GM19238 (cell line): Measurements from ENCODE around the gene FILIP1.

Source experiments
- DNase-seq: peaks from one replicate; pipeline ENCODE4 v3.0.0; 2011; ENCODE audit warnings: low spot score; ENCODE audit not compliant: insufficient read length

FILIP1 gene

GRCh38 chr6:75492386-75493153 lies 1.0 kb downstream of the FILIP1 start:
- no peak for DNase-seq

DNA sequence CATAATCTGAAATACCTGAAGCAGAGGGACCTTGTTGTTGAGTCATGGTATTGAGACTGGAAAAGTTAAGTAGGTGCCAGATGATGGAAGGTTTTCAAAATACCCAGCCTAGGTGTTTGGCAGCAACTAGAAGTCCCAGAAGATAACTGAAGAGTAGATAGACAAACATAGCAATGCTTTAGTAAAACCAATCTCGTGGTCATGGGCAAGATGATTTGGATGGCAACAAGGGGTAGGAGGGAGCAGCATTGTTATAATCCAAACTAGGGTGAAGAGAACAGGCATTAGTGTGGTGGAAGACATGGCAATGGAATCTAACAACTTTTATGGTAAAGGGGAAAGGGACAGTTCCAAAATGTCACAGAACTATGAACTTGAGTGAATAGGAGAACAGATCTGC lies 2.3 kb downstream of the FILIP1 start:
- no peak for DNase-seq

DNA sequence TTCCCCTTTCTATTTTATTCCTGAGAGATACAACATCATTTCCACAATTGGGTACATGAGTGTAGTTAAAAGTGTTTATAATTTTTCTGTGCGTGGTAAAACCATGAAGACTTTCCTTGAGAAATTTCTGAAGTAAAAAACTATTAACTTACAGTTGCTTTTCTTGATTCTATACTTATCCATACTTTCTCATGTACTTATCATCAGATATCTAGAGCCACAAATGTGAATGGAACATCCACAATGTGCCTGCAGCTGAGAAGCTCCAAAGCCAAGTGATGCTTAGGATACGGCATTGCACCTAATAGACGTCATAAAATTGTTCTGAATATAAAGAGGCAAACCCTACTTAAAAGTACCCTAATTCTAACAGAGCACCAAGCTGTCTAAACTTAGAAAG lies 2.9 kb downstream of the FILIP1 start:
- DNase-seq, result no peak

- DNase-seq, result no peak
Measured at GRCh38 chr6:75489025-75489424, 4.6 kb downstream of the FILIP1 start.

GRCh38 chr6:75488033-75488432 lies 5.6 kb downstream of the FILIP1 start:
- DNase-seq, result no peak

GRCh38 chr6:75486850-75487518 lies 6.6 kb downstream of the FILIP1 start:
- DNase-seq, result no peak

- no peak for DNase-seq
Measured at GRCh38 chr6:75484535-75484934, 9.1 kb downstream of the FILIP1 start.

DNA sequence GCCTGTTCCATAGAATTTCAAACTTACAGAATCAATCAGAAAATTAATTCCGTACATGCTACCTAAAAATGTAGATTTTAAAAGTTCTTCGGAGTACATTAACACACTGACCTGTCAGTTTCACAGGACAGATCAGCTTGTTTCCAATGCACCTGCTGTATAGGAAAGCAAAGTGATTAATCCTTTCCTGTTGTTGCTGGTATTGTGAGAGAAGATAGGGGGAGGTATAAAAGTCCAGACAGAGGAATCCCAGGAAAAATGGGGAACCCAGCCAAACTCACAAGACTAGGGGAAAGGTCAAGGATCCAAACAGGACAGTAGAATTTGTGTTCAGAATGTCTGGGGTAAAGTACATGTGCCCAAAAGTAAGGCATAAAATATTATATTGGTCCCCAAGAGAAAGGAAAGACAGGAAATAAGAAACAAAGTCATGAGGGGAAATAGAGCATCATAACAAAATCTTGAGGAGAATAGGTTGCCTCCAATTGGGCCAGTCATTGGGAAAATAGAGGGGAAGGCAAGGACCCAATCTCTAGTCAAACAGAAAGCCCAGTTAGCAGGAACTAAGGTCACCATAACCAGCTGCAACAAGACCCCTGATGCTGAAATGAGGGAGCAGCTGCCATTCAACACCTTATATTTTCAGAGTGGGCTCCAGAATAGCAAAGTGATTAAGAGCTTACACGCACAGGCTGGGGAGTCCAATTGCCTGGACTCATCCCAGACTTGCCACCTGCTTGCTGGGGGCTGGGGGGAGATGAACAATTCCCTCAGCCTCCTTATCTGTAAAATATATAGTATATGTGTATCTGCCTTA lies 10.3 kb downstream of the FILIP1 start:
- no peak for DNase-seq

DNA sequence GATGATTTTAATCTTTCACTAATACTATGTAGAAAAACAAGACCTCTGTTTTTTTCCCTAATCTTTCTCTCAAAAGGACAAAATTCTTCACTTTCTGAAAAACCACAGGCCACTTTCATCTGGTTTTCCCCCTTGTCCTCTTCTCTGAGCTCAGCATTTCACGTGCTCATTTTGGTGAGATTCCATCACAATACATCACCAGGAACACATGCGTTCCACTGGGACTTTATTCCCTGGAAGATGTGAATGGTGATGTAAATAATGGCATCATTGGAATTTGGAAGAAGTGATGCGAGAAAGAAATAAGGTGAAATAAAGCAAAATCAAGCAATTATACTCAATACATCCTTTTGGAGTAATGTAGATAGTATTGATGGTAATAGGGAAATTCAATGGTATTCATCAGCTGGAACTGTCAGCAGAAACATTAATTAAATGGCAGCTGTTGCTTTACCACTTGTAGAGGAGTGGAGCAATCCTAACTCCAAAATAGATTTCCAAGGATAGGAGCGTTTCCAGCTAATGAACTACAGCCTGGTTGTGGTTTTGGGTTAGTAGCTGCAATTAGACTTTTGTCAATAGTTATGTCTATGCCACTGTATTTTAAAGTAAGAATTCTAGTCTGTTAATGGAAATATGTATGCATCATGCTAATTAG lies 11.5 kb downstream of the FILIP1 start:
- no peak for DNase-seq

DNA sequence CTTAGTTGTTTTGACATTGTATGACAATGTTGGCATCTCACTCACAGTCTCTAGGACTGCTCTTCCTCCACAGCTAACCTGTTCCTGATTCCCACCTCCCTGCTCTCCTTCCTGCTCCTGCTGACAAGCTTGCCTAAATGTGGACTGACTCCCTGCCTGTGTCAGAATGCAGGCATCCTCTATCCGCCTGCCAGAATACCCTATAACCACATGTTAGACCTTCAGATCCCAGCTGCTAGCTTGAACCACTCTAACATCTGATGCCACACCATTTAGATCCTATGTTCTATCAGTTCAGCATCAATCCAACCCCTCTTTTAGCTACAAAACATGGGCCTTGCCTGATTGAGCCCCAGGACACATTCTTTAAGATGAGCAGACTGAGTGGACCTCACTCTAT lies 12.2 kb downstream of the FILIP1 start:
- no peak for DNase-seq

GRCh38 chr6:75480425-75480824 lies 13.2 kb downstream of the FILIP1 start:
- DNase-seq, result no peak

DNA sequence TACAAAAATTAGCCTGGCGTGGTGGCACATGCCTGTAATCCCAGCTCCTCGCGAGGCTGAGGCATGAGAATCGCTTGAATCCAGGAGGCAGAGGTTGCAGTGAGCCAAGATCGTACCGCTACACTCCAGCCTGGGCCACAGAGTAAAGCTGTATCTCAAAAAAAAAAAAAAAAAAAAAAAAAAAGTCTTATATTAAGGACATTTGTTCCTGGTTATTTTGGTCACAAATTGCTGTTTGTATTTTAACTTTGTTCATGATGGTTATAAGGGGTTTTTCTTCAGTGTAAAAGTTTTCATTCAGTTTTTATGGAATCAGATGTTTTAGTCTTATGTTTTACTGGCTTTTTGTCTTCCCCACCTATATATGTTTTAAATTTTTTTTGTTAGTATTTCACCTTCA lies 13.9 kb downstream of the FILIP1 start:
- DNase-seq, result no peak

- DNase-seq, result no peak
Measured at GRCh38 chr6:75478929-75479328, 14.7 kb downstream of the FILIP1 start.

GRCh38 chr6:75472885-75473284 lies 20.7 kb downstream of the FILIP1 start:
- no peak for DNase-seq

GRCh38 chr6:75467966-75468365 lies 25.6 kb downstream of the FILIP1 start:
- DNase-seq, result no peak

GRCh38 chr6:75467284-75467683 lies 26.3 kb downstream of the FILIP1 start:
- no peak for DNase-seq

DNA sequence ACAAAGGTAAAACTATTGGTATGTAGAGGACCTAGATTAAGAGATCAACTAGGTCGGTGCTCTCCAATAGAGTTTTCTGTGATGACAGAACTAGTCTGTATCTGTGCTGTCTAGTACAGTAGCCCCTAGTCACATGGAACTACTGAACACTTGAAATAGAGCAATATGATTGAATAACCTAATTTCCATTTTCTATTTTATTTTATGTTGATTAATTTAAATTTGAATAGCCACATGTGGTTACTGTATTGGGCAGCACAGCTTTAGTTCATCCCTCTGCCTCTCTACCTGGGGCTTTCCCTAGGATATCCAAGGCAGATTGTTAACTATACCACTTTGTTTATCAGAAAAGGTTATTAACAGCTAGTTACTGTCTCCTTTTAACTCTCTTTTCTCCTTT lies 27.0 kb downstream of the FILIP1 start:
- DNase-seq, result no peak

GRCh38 chr6:75463908-75464307 lies 29.7 kb downstream of the FILIP1 start:
- DNase-seq, result no peak

- no peak for DNase-seq
Measured at GRCh38 chr6:75463061-75463460, 30.5 kb downstream of the FILIP1 start.

- no peak for DNase-seq
Measured at GRCh38 chr6:75460681-75461080, 32.9 kb downstream of the FILIP1 start.

DNA sequence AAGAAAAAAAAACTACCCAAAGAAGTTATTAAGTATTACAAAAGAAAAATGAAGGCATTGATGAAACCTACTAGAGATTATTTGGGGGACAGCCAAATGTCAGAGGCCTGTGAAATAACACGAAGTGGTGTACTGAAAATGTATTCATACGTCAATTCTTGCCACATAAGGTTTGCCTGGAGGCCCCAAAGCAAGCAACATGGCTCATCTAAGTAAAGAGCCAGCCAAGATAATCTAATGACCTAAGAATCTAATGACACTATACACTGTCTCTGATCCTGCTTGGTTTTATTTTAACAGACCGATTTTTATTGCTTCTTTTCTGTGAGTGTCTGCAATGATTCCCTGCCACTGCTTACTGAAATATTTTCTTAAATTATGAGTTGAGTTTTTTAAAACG lies 34.7 kb downstream of the FILIP1 start:
- no peak for DNase-seq

GRCh38 chr6:75450903-75451302 lies 42.7 kb downstream of the FILIP1 start:
- DNase-seq, result no peak
